ENCODE data around the gene PTPRZ1.
A peak's percentile ranks its signal among the peaks of the same experiment; 100 is the strongest.

Gene PTPRZ1

DNA sequence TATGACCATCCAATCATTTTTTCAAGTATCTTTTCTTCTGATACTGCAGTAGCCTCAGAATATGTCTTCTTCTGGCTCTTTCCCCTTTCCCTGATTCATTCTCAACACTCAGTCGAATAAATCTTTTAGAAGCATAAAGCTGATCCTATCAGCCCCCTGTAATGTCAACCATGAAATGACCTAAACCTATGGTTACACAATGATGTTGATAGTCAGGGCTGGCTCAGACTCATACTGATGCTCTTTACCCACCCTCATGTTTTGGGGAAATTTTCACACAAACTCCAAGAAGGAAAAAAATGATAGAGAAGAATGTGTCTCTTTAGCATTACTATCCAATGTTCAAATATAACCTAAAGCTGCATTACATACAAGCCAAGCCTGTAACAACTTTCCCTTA lies 195.1 kb downstream of the PTPRZ1 start:
- DNase-seq (ENCODE audit: low spot score in 2 of 2) (no peak), ATAC-seq (ENCODE audit: low read depth) (no peak)
- no peak overlapping the region for H3K27ac Mint-ChIP-seq
- no peak overlapping the region for H3K4me3 Mint-ChIP-seq
- no peaks in the 10 kb centered on the region for H3K36me3 Mint-ChIP-seq
- peaks cover 5% of the 10 kb centered on the region for H3K27me3 Mint-ChIP-seq
- no peaks in the 10 kb centered on the region for H3K4me1 Mint-ChIP-seq
- H3K9me3 Mint-ChIP-seq = no peaks in the 10 kb centered on the region

GRCh38 chr7:122068999-122069398 lies 196.0 kb downstream of the PTPRZ1 start:
- Mint-ChIP-seq H3K9me3 (no peaks in the 10 kb centered on the region), H3K4me3 (no peak overlapping the region), H3K27me3 (peaks cover 5% of the 10 kb centered on the region), H3K4me1 (no peaks in the 10 kb centered on the region), H3K36me3 (no peaks in the 10 kb centered on the region), H3K27ac (no peak overlapping the region)
- ATAC-seq (ENCODE audit: low read depth) (no peak), DNase-seq (ENCODE audit: low spot score in 2 of 2) (no peak)

DNA sequence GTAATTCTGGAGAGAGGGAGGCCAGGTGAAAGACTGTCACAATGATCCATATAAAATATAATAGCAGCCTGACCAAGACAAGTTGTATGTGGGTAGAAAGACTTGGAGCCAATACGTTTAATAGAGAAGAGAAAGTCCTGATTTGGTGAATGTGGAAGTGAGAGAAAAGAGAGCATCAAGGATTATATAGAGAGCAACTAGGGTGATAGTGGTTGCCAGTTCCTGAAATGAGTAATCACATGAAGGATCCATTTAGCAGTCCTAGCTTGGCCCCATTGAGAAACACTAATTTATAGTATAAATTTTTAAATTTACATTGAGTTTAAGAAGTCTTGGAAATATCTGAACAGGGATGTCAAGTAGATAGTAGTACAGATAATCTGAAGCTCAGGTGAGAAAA lies 197.1 kb downstream of the PTPRZ1 start:
- H3K4me3 Mint-ChIP-seq = no peak overlapping the region
- no peaks in the 10 kb centered on the region for H3K36me3 Mint-ChIP-seq
- ATAC-seq (ENCODE audit: low read depth) (no peak), DNase-seq (ENCODE audit: low spot score in 2 of 2) (no peak)
- no peak overlapping the region for H3K27ac Mint-ChIP-seq
- H3K9me3 Mint-ChIP-seq = no peaks in the 10 kb centered on the region
- no peaks in the 10 kb centered on the region for H3K4me1 Mint-ChIP-seq
- peaks cover 5% of the 10 kb centered on the region for H3K27me3 Mint-ChIP-seq

DNA sequence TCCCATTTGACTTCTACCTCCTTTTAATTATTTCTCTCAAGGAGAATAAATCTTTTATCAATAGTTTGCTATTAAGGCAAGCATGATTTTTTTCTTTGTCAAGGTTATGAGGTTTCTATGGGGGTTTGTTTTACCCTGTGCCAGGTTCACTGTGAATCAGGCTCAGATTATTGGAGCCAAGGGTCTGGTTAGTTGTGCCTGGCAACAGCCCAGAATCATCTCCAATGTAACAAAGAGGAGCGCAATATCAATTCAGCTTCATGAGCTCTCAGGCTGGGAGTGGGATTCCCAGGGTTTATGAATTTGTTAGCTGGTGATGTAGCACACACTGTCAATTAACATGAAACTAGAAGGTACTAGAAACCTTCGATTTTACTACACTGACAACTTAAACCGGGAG lies 197.9 kb downstream of the PTPRZ1 start:
- Mint-ChIP-seq H3K4me3 (no peak overlapping the region), H3K9me3 (peaks cover 2% of the 10 kb centered on the region), H3K4me1 (no peaks in the 10 kb centered on the region), H3K27ac (no peak overlapping the region), H3K36me3 (peaks cover 2% of the 10 kb centered on the region), H3K27me3 (peaks cover 5% of the 10 kb centered on the region)
- no peak for ATAC-seq (ENCODE audit: low read depth)
- no peak for DNase-seq (ENCODE audit: low spot score in 2 of 2)

DNA sequence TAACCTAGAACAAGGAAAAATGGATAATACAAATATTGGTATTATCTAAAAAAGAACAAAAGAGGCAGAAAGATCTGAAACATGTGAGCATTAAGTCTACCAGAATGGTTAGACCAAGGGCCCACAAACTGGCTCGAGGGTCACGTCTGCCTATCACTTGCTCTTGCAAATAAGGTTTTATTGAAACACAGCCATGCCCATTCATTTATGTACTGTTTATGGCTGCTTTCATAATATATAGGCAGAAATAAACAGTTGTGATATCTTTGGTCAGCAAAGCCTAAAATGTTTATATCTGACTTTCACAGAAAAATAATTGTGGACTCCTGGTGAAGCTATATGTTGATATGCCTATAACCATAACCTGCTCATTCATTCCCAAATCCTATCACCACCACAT lies 199.3 kb downstream of the PTPRZ1 start:
- DNase-seq (ENCODE audit: low spot score in 2 of 2) (no peak), ATAC-seq (ENCODE audit: low read depth) (no peak)
- H3K27ac Mint-ChIP-seq = no peak overlapping the region
- H3K4me1 Mint-ChIP-seq = no peaks in the 10 kb centered on the region
- peaks cover 2% of the 10 kb centered on the region for H3K9me3 Mint-ChIP-seq
- peaks cover 2% of the 10 kb centered on the region for H3K36me3 Mint-ChIP-seq
- peaks cover 5% of the 10 kb centered on the region for H3K27me3 Mint-ChIP-seq
- H3K4me3 Mint-ChIP-seq = no peak overlapping the region

DNA sequence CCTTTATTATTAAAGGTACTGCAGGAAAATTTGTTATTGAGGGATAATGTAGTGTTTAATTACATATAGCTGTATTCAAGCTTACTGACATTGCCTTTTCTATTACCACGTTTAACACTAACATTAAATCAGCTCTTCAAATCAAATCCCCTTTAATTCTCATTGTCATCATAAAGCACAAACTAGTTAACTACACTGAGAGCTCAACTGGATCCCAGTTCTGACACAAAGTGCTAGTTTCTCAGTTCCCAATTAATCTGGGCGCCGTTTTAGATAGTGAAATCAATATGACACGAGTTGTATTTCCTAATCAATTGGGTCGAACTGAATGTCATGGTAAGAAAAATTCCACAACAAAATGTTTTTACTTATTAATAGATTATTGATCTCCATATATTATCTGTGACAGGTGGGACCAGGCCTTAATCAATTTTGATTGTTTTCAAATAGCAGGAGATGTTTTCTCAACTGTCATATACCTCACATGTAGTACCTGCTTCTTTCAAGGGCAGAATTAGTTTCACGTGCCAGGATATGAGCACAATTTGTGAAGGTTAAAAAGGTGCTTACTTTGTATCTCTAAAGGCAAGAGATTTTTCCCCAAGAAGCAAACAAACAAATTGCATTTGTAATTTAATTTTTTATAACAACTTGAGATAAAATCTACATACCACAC lies 200.1 kb downstream of the PTPRZ1 start:
- no peak for ATAC-seq (ENCODE audit: low read depth)
- Mint-ChIP-seq H3K4me3 (no peak overlapping the region), H3K4me1 (no peaks in the 10 kb centered on the region), H3K27ac (no peak overlapping the region), H3K36me3 (peaks cover 4% of the 10 kb centered on the region), H3K27me3 (peaks cover 3% of the 10 kb centered on the region), H3K9me3 (peaks cover 2% of the 10 kb centered on the region)
- no peak for DNase-seq (ENCODE audit: low spot score in 2 of 2)

DNA sequence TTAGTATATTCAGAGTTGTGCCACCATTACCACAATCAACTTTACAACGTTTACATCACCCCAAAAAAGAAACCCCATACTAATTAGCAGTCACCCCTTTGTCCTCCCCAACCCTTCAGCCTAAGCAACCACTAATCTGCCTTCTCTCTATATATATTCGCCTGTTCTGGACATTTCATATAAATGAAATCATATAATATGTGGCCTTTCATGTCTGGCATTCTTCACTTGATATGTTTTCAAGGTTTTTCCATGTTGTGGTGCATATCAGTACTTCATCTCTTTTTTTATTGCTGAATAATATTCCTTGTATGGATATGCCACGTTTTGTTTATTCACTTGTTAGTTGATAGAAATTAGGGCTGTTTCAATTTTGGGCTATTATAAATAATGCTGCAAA lies 200.7 kb downstream of the PTPRZ1 start:
- ATAC-seq (ENCODE audit: low read depth) (no peak), DNase-seq (ENCODE audit: low spot score in 2 of 2) (no peak)
- Mint-ChIP-seq H3K27me3 (no peaks in the 10 kb centered on the region), H3K4me1 (no peaks in the 10 kb centered on the region), H3K4me3 (no peak overlapping the region), H3K27ac (no peak overlapping the region), H3K9me3 (peaks cover 2% of the 10 kb centered on the region), H3K36me3 (peaks cover 5% of the 10 kb centered on the region)

GRCh38 chr7:122082160-122082559 lies 209.2 kb downstream of the PTPRZ1 start:
- no peaks in the 10 kb centered on the region for H3K4me1 Mint-ChIP-seq
- DNase-seq (ENCODE audit: low spot score in 2 of 2) = no peak
- ATAC-seq (ENCODE audit: low read depth) = no peak
- no peaks in the 10 kb centered on the region for H3K27me3 Mint-ChIP-seq
- H3K36me3 Mint-ChIP-seq = peaks cover 7% of the 10 kb centered on the region
- H3K9me3 Mint-ChIP-seq = no peaks in the 10 kb centered on the region
- H3K27ac Mint-ChIP-seq = no peak overlapping the region
- H3K4me3 Mint-ChIP-seq = no peak overlapping the region

- DNase-seq (ENCODE audit: low spot score in 2 of 2) (no peak), ATAC-seq (ENCODE audit: low read depth) (no peak)
- Mint-ChIP-seq H3K36me3 (peaks cover 7% of the 10 kb centered on the region), H3K27ac (no peak overlapping the region), H3K27me3 (no peaks in the 10 kb centered on the region), H3K4me3 (no peak overlapping the region), H3K9me3 (no peaks in the 10 kb centered on the region), H3K4me1 (no peaks in the 10 kb centered on the region)
These were observed 209.7 kb downstream of the PTPRZ1 start for GRCh38 chr7:122082670-122083069.

DNA sequence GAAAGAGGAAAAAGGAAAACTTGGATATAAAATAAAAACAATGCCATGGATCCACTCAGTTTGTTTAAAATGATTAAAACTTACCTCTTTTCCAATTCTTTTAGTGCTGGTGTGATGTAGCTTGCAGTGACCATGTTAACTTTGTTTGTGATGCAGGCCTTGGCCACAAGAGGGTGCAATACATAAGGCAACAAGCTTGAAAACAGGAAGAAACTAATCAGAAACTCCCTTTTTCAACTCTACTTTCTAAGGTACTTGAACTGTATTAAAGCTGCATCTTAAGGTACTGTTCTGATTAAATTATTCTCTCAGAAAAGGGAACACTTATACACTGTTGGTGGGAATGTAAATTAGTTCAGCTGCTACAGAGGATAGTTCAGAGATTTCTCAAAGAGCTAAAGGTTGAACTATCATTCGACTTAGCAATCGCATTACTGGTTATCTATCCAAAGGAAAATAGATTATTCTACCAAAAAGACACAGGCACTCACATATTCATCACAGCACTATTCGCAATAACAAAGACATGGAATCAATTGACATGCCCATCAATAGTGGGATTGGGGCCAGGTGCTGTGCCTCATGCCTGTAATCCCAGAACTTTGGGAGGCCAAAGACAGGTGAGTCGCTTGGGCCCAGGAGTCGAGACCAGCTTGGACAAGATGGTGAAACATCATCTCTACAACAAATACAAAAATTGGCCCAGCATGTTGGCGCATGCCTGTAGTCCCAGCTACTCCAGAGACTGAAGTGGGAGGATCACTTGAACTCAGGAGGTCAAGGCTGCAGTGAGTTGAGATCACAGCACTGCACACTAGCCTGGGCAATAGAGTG lies 220.2 kb downstream of the PTPRZ1 start:
- DNase-seq (ENCODE audit: low spot score in 2 of 2) (peak; percentile 56 to 59), ATAC-seq (ENCODE audit: low read depth) (peak; percentile 86)
- H3K27ac Mint-ChIP-seq = peak overlapping the region; percentile 38
- no peak overlapping the region for H3K4me3 Mint-ChIP-seq
- no peaks in the 10 kb centered on the region for H3K9me3 Mint-ChIP-seq
- no peaks in the 10 kb centered on the region for H3K27me3 Mint-ChIP-seq
- no peaks in the 10 kb centered on the region for H3K4me1 Mint-ChIP-seq
- peaks cover 3% of the 10 kb centered on the region for H3K36me3 Mint-ChIP-seq

GRCh38 chr7:122094549-122094948 lies 221.6 kb downstream of the PTPRZ1 start:
- Mint-ChIP-seq H3K4me1 (no peaks in the 10 kb centered on the region), H3K27ac (no peak overlapping the region), H3K27me3 (no peaks in the 10 kb centered on the region), H3K36me3 (peaks cover 6% of the 10 kb centered on the region), H3K4me3 (no peak overlapping the region), H3K9me3 (no peaks in the 10 kb centered on the region)
- no peak for DNase-seq (ENCODE audit: low spot score in 2 of 2)
- ATAC-seq (ENCODE audit: low read depth) = no peak

DNA sequence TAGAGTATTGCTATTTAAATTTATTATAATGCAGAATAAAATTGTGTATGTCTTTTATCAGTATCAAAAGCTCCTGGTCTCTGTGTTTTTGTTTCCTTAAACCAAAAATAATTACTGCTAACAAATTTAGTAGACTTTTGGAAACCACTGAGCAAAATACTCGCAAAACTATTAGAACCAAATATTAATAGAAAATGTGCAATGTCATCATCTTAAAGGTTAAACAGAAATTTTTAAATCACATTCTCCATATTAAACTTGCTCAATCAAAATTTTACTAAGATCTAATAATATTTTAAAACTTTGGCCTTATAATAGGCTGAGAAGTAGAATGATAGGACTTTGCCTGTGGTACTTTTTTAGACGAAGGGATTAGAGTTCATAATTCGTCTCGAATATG lies 222.7 kb downstream of the PTPRZ1 start:
- DNase-seq (ENCODE audit: low spot score in 2 of 2) (no peak), ATAC-seq (ENCODE audit: low read depth) (no peak)
- H3K27ac Mint-ChIP-seq = no peak overlapping the region
- H3K4me1 Mint-ChIP-seq = no peaks in the 10 kb centered on the region
- no peaks in the 10 kb centered on the region for H3K27me3 Mint-ChIP-seq
- no peak overlapping the region for H3K4me3 Mint-ChIP-seq
- H3K9me3 Mint-ChIP-seq = no peaks in the 10 kb centered on the region
- peaks cover 10% of the 10 kb centered on the region for H3K36me3 Mint-ChIP-seq

GRCh38 chr7:122100021-122100420 lies 227.1 kb downstream of the PTPRZ1 start:
- peaks cover 14% of the 10 kb centered on the region for H3K9me3 Mint-ChIP-seq
- no peak for ATAC-seq (ENCODE audit: low read depth)
- H3K4me3 Mint-ChIP-seq = no peak overlapping the region
- no peak for DNase-seq (ENCODE audit: low spot score in 2 of 2)
- H3K36me3 Mint-ChIP-seq = peaks cover 27% of the 10 kb centered on the region
- H3K4me1 Mint-ChIP-seq = no peaks in the 10 kb centered on the region
- no peak overlapping the region for H3K27ac Mint-ChIP-seq
- H3K27me3 Mint-ChIP-seq = no peaks in the 10 kb centered on the region

DNA sequence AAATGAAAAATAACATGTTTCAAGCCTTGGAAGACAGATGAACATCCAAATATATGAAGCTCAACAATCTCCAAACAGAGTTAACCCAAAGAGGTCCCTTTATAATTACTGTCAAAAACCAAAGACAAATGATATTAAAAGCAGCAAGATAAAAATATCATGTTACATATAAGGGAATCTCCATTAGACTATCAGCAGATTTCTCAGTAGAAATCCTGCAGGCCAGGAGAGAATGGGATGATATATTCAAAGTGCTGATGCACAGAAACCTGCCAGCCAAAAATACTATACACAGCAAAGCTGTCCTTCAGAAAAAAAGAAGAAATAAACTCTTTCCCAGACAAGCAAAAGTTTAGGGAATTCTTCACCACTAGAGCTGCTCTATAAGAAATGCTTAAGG lies 230.1 kb downstream of the PTPRZ1 start:
- no peaks in the 10 kb centered on the region for H3K4me1 Mint-ChIP-seq
- H3K27me3 Mint-ChIP-seq = no peaks in the 10 kb centered on the region
- H3K4me3 Mint-ChIP-seq = no peak overlapping the region
- peaks cover 40% of the 10 kb centered on the region for H3K36me3 Mint-ChIP-seq
- H3K27ac Mint-ChIP-seq = no peak overlapping the region
- H3K9me3 Mint-ChIP-seq = peaks cover 25% of the 10 kb centered on the region
- DNase-seq (ENCODE audit: low spot score in 2 of 2) = no peak
- ATAC-seq (ENCODE audit: low read depth) = no peak

Data from memory B cell (primary cell).